SIG-M5 (cell line): ENCODE measurements around the gene ALK.

ENCODE experiments used
- DNase-seq: peaks from one replicate; lab custom pipeline; 2025; lab: John Stamatoyannopoulos, UW

Gene ALK

DNA sequence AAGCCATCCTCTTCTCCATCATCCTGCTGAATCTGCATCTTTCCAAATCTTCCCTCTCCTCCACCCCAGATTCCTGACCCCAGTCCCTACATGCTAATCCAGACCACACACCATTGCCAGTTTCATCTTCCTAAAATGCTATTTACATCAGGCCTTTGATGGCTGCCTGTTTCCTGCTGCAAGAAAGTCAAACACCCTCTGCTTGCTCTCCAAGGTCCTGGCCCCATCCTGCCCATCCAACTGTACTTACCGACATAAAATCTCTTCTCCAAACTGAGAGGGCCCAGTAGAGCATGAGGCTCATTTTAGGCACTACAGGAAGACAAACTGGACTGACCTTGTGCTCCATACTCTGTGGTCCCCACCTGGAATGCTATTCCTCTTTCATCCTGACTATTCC lies 19.0 kb downstream of the ALK start:
- DNase-seq, result no peak

GRCh38 chr2:29900971-29901633 lies 20.3 kb downstream of the ALK start:
- no peak for DNase-seq

- no peak for DNase-seq
These were observed 22.4 kb downstream of the ALK start for GRCh38 chr2:29898999-29899398.

DNA sequence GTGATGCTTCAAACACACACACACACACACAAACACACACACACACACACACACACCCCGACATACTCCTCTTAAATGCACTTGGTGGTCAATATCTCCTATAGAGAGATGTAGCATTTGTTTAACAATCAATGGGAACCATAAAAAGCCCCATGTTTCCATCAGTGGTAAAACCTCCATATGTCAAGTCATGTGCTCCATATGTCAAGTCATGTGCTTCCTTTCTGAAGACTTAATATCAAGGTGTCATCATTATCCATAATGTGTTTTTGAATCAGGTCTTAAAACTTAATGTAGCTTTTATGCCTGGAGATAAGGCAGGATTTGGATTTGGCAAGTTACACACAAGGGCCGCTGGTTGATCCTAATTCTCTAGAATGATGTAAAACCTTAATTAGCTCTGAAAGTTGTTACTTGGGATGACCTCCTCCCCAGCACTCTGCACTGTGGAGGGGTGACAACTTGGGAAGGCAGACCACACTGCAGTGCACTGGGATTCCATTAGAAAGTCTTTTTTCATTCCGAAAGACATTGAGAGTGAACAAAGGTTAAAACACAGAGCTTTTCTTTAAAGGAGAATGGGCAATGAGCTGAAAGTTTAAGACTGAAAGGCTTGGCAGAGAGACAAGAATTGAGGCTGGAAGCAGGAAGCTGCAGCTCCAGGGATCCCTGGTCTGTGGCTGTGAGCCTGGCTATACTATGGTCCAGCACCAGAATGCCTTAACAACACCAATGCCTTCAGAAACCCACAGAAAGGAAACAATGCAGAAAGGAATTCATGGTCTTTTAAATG lies 26.4 kb downstream of the ALK start:
- DNase-seq, result no peak

DNA sequence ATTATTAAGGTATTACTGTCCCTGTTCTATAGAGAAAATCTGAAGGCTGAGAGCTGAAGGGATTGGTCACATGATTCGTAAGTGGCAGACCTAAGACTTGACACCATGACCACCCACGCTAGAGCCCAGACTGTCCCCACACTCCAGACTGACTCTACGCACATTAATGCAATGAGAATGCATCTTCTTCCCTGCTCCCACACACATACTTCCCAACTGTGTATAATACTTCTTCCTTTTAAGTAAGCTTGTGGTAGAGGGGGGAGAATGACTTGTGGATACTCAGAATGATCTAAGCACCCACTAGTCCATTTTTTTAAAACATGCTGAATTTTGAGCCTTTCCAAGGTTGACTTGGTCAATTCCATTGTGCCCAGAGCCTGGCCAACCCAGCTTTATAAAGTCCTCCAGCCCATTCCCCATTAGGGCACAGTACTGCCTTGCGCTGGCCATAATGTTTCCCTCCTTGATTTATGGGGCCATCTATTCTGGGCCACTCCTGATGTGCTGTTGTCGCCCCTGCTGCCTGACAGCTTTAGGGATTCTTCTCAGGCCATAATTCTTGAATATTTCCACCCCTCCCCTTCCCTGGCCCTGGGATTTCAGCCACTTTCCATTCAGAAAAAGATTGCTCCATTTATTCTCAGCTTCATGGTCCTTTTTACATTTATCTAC lies 28.7 kb downstream of the ALK start:
- DNase-seq, result no peak

DNA sequence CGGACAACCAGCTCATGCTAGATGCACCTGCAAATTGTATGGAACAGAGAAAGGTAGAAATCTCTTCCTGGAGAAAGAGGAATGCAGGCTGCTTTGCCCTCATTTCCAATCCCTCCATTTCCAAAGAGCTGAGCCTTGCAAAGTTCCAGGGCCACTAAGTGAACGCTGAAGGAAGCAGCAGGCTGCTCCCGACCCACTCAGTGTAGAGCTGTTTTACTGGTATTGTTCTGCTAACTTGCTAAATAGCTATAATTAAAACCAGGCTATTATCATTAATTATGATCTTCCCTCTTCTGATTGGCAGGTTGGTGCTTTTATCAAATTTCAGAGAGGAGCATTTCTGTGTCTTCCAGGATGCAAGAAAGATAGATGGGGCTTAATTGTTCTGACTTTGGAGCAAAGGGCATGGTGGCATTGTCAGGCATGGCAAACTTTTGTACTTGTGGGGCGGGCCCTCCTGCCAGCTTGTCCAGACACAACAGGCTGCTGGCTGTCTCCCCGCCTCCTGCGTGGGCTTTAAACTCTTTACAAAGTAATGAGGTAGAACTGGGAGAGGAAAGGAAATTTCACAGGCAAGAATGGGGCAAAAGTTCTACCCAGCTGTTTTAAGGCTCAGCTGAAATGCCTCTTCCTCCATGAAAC lies 40.2 kb downstream of the ALK start:
- DNase-seq, result no peak

DNA sequence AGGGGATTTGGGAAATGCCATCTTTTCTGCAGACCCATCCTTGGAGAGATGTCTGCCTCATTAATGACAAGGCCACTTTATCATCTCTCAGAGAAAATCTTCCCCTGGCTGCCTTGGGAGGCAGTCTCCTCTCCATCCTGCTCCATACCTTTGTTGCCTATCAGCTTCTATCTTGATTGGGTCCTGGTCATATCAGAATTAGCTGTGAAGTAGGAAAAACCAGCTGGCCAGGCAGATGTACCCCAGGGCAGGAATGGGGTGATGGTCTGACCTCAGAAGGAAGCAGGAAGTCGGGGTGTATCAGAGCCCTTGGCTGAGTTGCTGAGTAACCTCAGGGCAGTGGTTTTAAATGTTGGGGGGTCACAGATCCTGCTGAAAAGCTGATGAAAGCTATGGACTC lies 41.3 kb downstream of the ALK start:
- no peak for DNase-seq

- no peak for DNase-seq
These were observed 41.9 kb downstream of the ALK start for GRCh38 chr2:29879456-29879855.

GRCh38 chr2:29878898-29879297 lies 42.5 kb downstream of the ALK start:
- no peak for DNase-seq

DNA sequence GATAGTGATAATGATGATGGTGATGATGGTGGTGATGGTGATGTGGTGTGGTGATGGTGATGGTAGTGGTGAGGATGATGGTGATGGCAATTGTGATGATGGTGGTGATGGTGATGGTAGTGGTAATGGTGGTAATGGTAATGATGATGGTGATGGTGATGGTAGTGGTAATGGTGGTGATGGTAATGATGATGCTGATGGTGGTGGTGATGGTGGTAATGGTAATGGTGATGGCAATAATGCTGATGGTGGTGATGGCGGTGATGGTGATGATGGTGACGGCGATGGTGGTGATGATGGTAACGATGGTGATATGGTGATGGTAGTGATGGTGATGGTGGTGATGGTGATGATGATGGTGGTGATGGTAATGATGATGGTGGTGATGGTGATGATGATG lies 45.0 kb downstream of the ALK start:
- no peak for DNase-seq

GRCh38 chr2:29874745-29875144 lies 46.6 kb downstream of the ALK start:
- DNase-seq, result no peak

- DNase-seq, result no peak
These were observed 48.5 kb downstream of the ALK start for GRCh38 chr2:29872870-29873269.

DNA sequence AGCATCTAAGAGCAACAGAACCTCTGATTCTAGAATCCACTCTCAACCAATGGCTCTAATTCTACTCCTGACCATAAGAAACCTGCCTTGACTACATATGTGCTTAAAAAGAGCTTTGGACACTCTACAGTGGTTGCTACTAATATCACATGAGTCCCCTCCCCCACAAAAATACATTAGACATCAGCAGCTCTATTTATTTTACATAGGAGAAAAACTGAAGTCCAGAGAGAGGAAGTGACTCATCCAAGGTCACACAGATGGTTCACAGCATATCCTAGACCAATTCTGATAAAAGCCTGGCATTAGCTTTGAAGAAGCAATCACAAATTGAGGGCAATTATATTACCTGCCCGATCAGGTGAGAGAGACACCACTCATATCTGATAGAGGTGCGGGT lies 49.8 kb downstream of the ALK start:
- DNase-seq, result no peak

DNA sequence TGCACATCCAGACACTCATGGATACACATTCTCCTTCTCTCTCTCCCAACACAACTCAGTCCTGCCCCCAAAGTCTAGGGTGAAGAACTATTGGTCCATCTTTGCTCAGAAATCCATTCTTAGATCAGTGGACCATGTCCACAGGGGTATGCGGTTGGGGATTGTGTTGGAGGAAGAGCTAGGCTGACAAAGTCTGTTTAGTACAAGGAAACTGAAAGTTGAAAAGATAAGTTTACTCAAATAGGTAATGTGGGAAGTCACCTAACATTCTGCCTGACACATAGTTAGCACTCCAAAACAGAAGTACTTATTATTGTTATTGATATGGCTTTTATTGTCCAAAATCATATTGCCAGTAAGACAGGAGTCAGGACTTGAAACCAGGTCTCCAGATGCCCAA lies 55.9 kb downstream of the ALK start:
- no peak for DNase-seq

GRCh38 chr2:29864988-29865387 lies 56.4 kb downstream of the ALK start:
- no peak for DNase-seq

DNA sequence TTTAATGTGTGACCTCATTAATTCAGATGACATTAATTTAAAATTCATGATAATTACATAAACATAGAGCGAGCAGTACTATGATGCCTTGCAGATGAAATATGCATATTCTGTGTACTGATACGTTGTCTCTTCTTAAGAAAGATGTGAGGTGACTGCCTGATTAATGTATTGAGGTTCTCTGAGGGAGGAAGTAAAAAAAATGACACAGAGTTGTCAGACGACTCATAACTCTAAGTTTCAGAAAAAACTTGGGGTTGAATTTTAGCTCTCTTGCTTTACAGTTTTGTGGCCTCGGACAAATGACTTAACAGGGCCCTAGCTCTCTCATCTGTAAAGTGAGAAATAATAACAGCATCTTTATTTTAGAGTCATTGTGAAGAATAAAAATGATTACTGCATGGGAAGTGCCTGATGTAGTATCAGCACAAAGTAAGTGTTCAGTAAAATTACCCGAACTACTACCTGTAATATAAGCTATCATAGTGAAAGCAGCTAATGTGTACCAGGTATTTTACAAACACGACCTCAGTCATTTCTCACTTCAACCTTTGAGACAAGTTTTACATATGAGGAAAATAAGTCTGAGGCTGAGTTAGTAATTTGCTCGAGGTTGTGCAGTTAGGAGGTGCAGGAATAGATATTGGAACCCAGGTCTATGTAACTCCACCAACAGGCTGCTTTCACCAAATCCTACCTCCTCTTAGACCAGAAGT lies 65.3 kb downstream of the ALK start:
- DNase-seq, result no peak

DNA sequence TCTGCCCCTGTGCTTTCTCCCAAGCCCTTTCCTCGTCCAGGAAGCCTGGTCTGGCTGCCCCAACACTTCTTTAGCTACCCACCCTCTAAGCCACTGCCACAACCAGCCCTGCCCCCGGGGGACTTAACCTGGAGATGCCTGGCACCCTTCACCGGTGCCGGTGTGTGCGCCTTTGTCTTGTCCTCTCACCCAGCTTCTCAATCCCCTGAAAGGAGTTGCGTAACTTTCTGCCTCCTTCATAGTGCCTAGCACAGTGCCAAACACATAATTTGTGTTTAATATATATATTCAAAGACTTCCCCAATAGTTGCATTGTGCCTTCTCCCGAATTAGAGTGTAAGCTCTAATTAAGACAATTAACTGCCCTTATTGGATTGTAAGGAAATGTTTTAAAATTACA lies 70.6 kb downstream of the ALK start:
- DNase-seq, result no peak

DNA sequence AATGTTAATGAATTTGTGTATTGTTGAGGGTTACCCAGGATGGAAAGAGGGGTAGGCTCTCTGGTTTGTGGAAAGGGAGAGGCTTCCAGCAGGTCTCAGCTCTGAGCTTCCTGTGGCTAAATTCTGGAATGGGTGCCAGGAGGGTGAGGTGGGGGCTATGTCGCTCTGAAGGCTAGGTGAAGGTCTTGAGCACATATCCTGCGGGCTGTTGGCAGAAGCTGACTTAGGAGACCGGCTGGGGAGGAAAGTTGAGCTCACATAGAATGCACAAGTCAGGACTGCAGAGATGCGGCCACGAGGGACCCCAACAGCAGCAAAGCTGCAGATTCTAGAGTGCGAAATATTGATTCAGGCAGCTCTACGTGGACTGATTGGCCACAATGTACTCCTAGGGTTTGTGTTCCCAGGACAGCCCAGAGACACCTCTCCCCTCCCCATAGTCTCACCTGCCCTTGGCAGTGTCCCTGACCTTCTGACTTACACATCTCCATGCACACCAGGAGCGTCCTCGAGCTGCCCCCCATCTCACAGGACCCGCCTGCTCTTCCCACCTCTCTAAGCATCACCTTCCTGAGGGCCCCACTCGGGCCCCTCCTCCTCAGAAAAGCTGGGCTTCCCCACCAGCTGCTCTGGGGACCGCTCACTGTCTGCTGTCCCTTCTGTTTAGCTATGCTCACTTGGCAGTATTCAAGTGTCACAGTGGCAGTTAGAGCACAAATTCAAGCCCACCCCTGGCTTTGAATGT lies 72.6 kb downstream of the ALK start:
- no peak for DNase-seq

- no peak for DNase-seq
These were observed 73.5 kb downstream of the ALK start for GRCh38 chr2:29847886-29848285.

- no peak for DNase-seq
These were observed 76.6 kb downstream of the ALK start for GRCh38 chr2:29844713-29845326.
